K562 (cell line): ENCODE results near the gene SPIB. TPM values are rescaled to one million over a fixed set of nuclear protein-coding genes. Genes with fewer than 3 reads are reported as not detected.

Experiments
- CBX1 ChIP-seq: sonication (generic); IDR thresholded peaks from 2 replicates; pipeline ENCODE4 v1.6.1; 2016; ENCODE audit warnings: antibody characterized with exemption, low read depth, mild to moderate bottlenecking
- CBX3 ChIP-seq, 2 experiments: IDR thresholded peaks; 1 replicate in 1 of 2; 2 replicates in 1 of 2; pipeline ENCODE4 v1.6.1; 2012; ENCODE audit warnings: inconsistent platforms in 2 of 2, low read length in 2 of 2, borderline replicate concordance in 1 of 2, control low read depth in 1 of 2
- CREM ChIP-seq: IDR thresholded peaks from 2 replicates; pipeline ENCODE4 v1.6.1; 2014; ENCODE audit warnings: antibody characterized with exemption, low read depth
- ETS1 ChIP-seq: conservative IDR thresholded peaks from 2 replicates; pipeline ENCODE4 v1.6.1; 2011; ENCODE audit warnings: low read depth, mild to moderate bottlenecking, low read length; ENCODE audit not compliant: control insufficient read depth
- GATAD2A ChIP-seq: fragments of 450-650 bp; IDR thresholded peaks from 2 replicates; pipeline ENCODE4 v1.6.1; 2017
- GTF2E2 ChIP-seq: fragments of 200-800 bp; sonication (Bioruptor generic); IDR thresholded peaks from 2 replicates; pipeline ENCODE4 v1.6.1; 2016; ENCODE audit warnings: missing genetic modification characterization, missing compliant biosample characterization
- HBP1 ChIP-seq: fragments of 450-650 bp; formaldehyde crosslinking; IDR thresholded peaks from 2 replicates; pipeline ENCODE4 v1.4.0; 2022; ENCODE audit warnings: missing genetic modification characterization
- HSF4 ChIP-seq: fragments of 250-450 bp; sonication (Bioruptor Pico); IDR thresholded peaks from 2 replicates; pipeline ENCODE4 v2.1.2; 2022; ENCODE audit warnings: mild to moderate bottlenecking, moderate library complexity, borderline replicate concordance
- IRF2 ChIP-seq: sonication (generic); formaldehyde crosslinking; IDR thresholded peaks from 2 replicates; pipeline ENCODE4 v1.8.1; 2022; ENCODE audit warnings: mild to moderate bottlenecking, missing genetic modification reagents
- MCM2 ChIP-seq: fragments of 450-650 bp; IDR thresholded peaks from 2 replicates; pipeline ENCODE4 v1.6.1; 2017; ENCODE audit warnings: low read depth, mild to moderate bottlenecking
- MTA3 ChIP-seq: fragments of 450-650 bp; formaldehyde crosslinking; IDR thresholded peaks from 2 replicates; pipeline ENCODE4 v1.6.1; 2017; ENCODE audit warnings: mild to moderate bottlenecking, borderline replicate concordance
- NFXL1 ChIP-seq: fragments of 450-650 bp; formaldehyde crosslinking; IDR thresholded peaks from 2 replicates; pipeline ENCODE4 v1.4.0; 2021; ENCODE audit warnings: mild to moderate bottlenecking
- NR1H2 ChIP-seq: sonication (generic); formaldehyde crosslinking; IDR thresholded peaks from 2 replicates; pipeline ENCODE4 v1.4.0; 2020; ENCODE audit warnings: mild to moderate bottlenecking, missing genetic modification reagents
- PBX2 ChIP-seq, 2 experiments: IDR thresholded peaks in 1 of 2; conservative IDR thresholded peaks in 1 of 2; 2 replicates each; pipeline ENCODE4 v1.6.1; 2016; ENCODE audit warnings: low read depth in 2 of 2, mild to moderate bottlenecking in 1 of 2, missing compliant biosample characterization in 1 of 2, missing genetic modification characterization in 1 of 2, moderate library complexity in 1 of 2
- RAD51 ChIP-seq: fragments of 450-650 bp; IDR thresholded peaks from 2 replicates; pipeline ENCODE4 v1.7.1; 2016; ENCODE audit warnings: low read depth, mild to moderate bottlenecking, borderline replicate concordance
- RBBP5 ChIP-seq: fragments of 200-600 bp; sonication (generic); IDR thresholded peaks from 2 replicates; pipeline ENCODE4 v1.6.1; 2012; ENCODE audit warnings: borderline replicate concordance, mild to moderate bottlenecking, low read length, control low read depth, inconsistent platforms; ENCODE audit not compliant: insufficient read depth, poor library complexity, severe bottlenecking
- RHOXF2B ChIP-seq: fragments of 250-450 bp; sonication (Bioruptor Pico); conservative IDR thresholded peaks from 2 replicates; pipeline ENCODE4 v1.5.1; 2021
- SIN3B ChIP-seq: fragments of 450-650 bp; IDR thresholded peaks from 2 replicates; pipeline ENCODE4 v1.6.1; 2017; ENCODE audit warnings: low read depth, mild to moderate bottlenecking, moderate library complexity
- SMAD3 ChIP-seq: fragments of 450-650 bp; formaldehyde crosslinking; conservative IDR thresholded peaks from 2 replicates; pipeline ENCODE4 v1.4.0; 2020; ENCODE audit warnings: mild to moderate bottlenecking
- TAL1 ChIP-seq: fragments of 450-650 bp; IDR thresholded peaks from 2 replicates; pipeline ENCODE4 v1.6.1; 2016; ENCODE audit warnings: mild to moderate bottlenecking
- ZBTB8A ChIP-seq: fragments of 450-650 bp; IDR thresholded peaks from 2 replicates; pipeline ENCODE4 v1.6.1; 2018; ENCODE audit warnings: mild to moderate bottlenecking, moderate library complexity; ENCODE audit not compliant: partially characterized antibody
- ZEB2 ChIP-seq: fragments of 450-650 bp; IDR thresholded peaks from 2 replicates; pipeline ENCODE4 v1.6.1; 2016
- ZNF143 ChIP-seq: sonication (generic); formaldehyde crosslinking; IDR thresholded peaks from 2 replicates; pipeline ENCODE4 v1.9.0; 2022; ENCODE audit warnings: mild to moderate bottlenecking, missing genetic modification reagents
- ZNF431 ChIP-seq: sonication (generic); formaldehyde crosslinking; IDR thresholded peaks from 2 replicates; pipeline ENCODE4 v1.8.0; 2022; ENCODE audit warnings: mild to moderate bottlenecking, missing genetic modification reagents
- ZNF778 ChIP-seq: fragments of 450-650 bp; formaldehyde crosslinking; IDR thresholded peaks from 2 replicates; pipeline ENCODE4 v1.4.0; 2020; ENCODE audit warnings: mild to moderate bottlenecking, moderate library complexity
- polyA plus RNA-seq, 8 experiments: library from polyadenylated mRNA; depleted of rRNA in 4 of 8; stranded (reverse) in 5 of 8; unstranded in 3 of 8; fragments of >200 nt; fragmentation: Nextera tagmentation in 2 of 8; fragmentation: Illumina TruSeq in 1 of 8; extraction: Ambion mirVana in 2 of 8; extraction: Trizol in 1 of 8; gene quantifications; 2 replicates each; pipeline versions ENCODE4 v1.2.1 to v1.2.3, GENCODE V29; 2011 to 2014; ENCODE audit warnings: inconsistent platforms in 1 of 8, missing spikeins in 1 of 8
- total RNA-seq, 7 experiments: library from RNA; depleted of rRNA in 6 of 7; stranded (reverse); fragments of >200 nt in 6 of 7; fragmentation: Illumina TruSeq in 2 of 7; extraction: Trizol in 2 of 7; gene quantifications; 2 replicates each; pipeline versions ENCODE4 v1.2.1 to v1.2.3, GENCODE V29; 2011 to 2021; ENCODE audit warnings: low replicate concordance in 1 of 7

Gene SPIB
- total and polyA plus RNA-seq, 9 of the 15 experiments (the other 6 are each of a cell fraction or from before 2014, with no cell fraction given), result 0.06 to 1.0 (median 0.43) TPM; not detected in 1

- no peak for TF ChIP-seq ZBTB8A
- no peak for TF ChIP-seq RBBP5
- no peak for TF ChIP-seq ETS1
- TF ChIP-seq RHOXF2B (CRISPR knock-in tag), result no peak
- no peak for TF ChIP-seq ZNF143
- TF ChIP-seq ZNF431 (CRISPR knock-in tag), result no peak
- peak; percentile 98 for TF ChIP-seq CREM
- peak; percentile 56; the same call in 1 of the 2 replicates for TF ChIP-seq MTA3
- no peak for TF ChIP-seq PBX2 (CRISPR knock-in tag; IDR thresholded peaks at IDR 0.05; ENCODE audit: low read depth)
- no peak for TF ChIP-seq PBX2 (tag; conservative IDR thresholded peaks at IDR 0.05; ENCODE audit: low read depth)
- TF ChIP-seq CBX3 (IDR thresholded peaks at IDR 0.05; ENCODE audit: borderline replicate concordance in 1 of 2, low read length in 2 of 2), result no peak
- TF ChIP-seq RAD51, result no peak
- TF ChIP-seq HSF4 (CRISPR knock-in tag), result no peak
- TF ChIP-seq NR1H2 (CRISPR knock-in tag), result no peak
- no peak for TF ChIP-seq GATAD2A
- TF ChIP-seq SMAD3, result no peak
- no peak for TF ChIP-seq ZNF778
- TF ChIP-seq ZEB2, result no peak
- TF ChIP-seq GTF2E2, result no peak
- TF ChIP-seq NFXL1 (CRISPR knock-in tag), result no peak
- TF ChIP-seq SIN3B, result peak; percentile 13; the same call in 1 of the 2 replicates
- no peak for TF ChIP-seq IRF2
- TF ChIP-seq HBP1 (CRISPR knock-in tag), result no peak
- TF ChIP-seq CBX1, result no peak
- TF ChIP-seq TAL1, result no peak
- no peak for TF ChIP-seq MCM2
Observed at GRCh38 chr19:50431343-50432220, 12.8 kb downstream of the SPIB start (continued).
